Body of pancreas (tissue), 4 donors: ENCODE results near the gene SIRPA. TPM values are rescaled to one million over a fixed set of nuclear protein-coding genes. Genes with fewer than 3 reads are reported as not detected.

Experiments used
- ATAC-seq: fragments of 150-250 bp; one replicate; pipeline ENCODE4 v1.9.1; 2016
- DNase-seq, 4 donors: peaks; one replicate each; pipeline ENCODE4 v3.0.0-alpha.2; 2019
- H3K27ac ChIP-seq, 4 donors: fragments of 200-600 bp; sonication (generic); 1 replicate in 3 of 4; 2 replicates in 1 of 4; pipeline versions ENCODE4 v1.5.1 to v1.6.1; 2016 to 2019; ENCODE audit warnings: mild to moderate bottlenecking in 1 of 4, mixed read lengths in 1 of 4, moderate library complexity in 1 of 4
- H3K27me3 ChIP-seq, 2 donors: fragments of 200-600 bp; sonication (generic); one replicate each; pipeline ENCODE4 v1.6.0; 2016; ENCODE audit warnings: mild to moderate bottlenecking in 1 of 2
- H3K36me3 ChIP-seq, 2 donors: fragments of 200-600 bp; sonication (generic); replicated peaks in 1 of 2; 2 replicates each; pipeline ENCODE4 v1.5.1; 2016; ENCODE audit warnings: low read depth in 2 of 2; ENCODE audit not compliant: insufficient read depth in 1 of 2
- H3K4me1 ChIP-seq: fragments of 200-600 bp; sonication (generic); one replicate; pipeline ENCODE4 v1.6.0; 2016
- H3K4me3 ChIP-seq, 2 donors: fragments of 200-600 bp; sonication (generic); 1 replicate in 1 of 2; 2 replicates in 1 of 2; pipeline ENCODE4 v1.5.1; 2016 to 2019
- H3K9me3 ChIP-seq, 3 donors: fragments of 200-600 bp; sonication (generic); 1 replicate in 2 of 3; 2 replicates in 1 of 3; pipeline ENCODE4 v1.5.1; 2016
- POLR2A ChIP-seq, 3 donors: fragments of 450-650 bp; IDR thresholded peaks; one replicate each; pipeline ENCODE4 v1.6.1; 2016; ENCODE audit warnings: antibody characterized with exemption in 3 of 3, mild to moderate bottlenecking in 2 of 3
- WGBS, 2 donors: methylation state at CpG; one replicate each; pipeline ENCODE4 v1.1.5; 2017; 5-methylcytosine and 5-hydroxymethylcytosine counted together
- intact Hi-C: fragments of 100-400 bp; cut with DNase I; formaldehyde crosslinking; loops from one replicate; pipeline ENCODE4 v1.15.1; 2023
- total RNA-seq, 2 donors: library from RNA; depleted of rRNA; stranded (reverse); fragments of >200 nt; gene quantifications; one replicate each; pipeline ENCODE4 v1.1.0, GENCODE V29; 2016
- TF ChIP-seq, protein P1 (sequence below), 7 experiments: fragments of 450-650 bp in 4 of 7; fragments of 200-600 bp in 3 of 7; sonication (generic) in 3 of 7; IDR thresholded peaks; one replicate each; pipeline ENCODE4 v1.5.1; 2016 to 2019; ENCODE audit warnings: antibody characterized with exemption in 7 of 7

The SIRPA gene
- total RNA-seq, 2 donors from 2014 or later: 15.0 to 20.1 TPM

DNA sequence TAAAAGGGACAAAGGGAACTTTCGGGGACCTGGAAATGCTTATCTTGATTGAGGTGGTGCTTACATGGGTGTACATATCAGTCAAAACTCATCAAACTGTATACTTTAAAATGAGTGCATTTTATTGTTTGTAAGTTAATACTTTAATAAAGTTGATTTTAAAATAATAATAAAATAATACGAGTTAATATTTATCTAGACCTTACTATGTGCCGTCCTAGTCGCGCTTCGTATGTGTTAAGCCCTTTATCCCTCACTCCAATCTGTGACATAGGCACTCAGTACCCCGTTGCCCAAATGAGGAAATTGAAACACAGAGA, 51.2 kb downstream of the SIRPA start:
- Histone ChIP-seq H3K27me3 (no peaks in the 10 kb centered on the region), H3K9me3 (no peaks in the 10 kb centered on the region), H3K4me1 (peaks cover 14% of the 10 kb centered on the region), H3K27ac (peak overlapping the region in 1 of 4 donors; percentile 69), H3K36me3 (no peaks in the 10 kb centered on the region), H3K4me3 (no peak overlapping the region)
- 50 to 62% methylated on average over 7 of the region's 7 CpGs for WGBS, 2 donors
- TF ChIP-seq POLR2A (IDR thresholded peaks at IDR 0.05): no peak
- TF ChIP-seq, protein P1, sequence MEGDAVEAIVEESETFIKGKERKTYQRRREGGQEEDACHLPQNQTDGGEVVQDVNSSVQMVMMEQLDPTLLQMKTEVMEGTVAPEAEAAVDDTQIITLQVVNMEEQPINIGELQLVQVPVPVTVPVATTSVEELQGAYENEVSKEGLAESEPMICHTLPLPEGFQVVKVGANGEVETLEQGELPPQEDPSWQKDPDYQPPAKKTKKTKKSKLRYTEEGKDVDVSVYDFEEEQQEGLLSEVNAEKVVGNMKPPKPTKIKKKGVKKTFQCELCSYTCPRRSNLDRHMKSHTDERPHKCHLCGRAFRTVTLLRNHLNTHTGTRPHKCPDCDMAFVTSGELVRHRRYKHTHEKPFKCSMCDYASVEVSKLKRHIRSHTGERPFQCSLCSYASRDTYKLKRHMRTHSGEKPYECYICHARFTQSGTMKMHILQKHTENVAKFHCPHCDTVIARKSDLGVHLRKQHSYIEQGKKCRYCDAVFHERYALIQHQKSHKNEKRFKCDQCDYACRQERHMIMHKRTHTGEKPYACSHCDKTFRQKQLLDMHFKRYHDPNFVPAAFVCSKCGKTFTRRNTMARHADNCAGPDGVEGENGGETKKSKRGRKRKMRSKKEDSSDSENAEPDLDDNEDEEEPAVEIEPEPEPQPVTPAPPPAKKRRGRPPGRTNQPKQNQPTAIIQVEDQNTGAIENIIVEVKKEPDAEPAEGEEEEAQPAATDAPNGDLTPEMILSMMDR (IDR thresholded peaks at IDR 0.05): no peak
- ATAC-seq (no peak), DNase-seq (no peak)
- intact Hi-C loops: no loop called here

DNA sequence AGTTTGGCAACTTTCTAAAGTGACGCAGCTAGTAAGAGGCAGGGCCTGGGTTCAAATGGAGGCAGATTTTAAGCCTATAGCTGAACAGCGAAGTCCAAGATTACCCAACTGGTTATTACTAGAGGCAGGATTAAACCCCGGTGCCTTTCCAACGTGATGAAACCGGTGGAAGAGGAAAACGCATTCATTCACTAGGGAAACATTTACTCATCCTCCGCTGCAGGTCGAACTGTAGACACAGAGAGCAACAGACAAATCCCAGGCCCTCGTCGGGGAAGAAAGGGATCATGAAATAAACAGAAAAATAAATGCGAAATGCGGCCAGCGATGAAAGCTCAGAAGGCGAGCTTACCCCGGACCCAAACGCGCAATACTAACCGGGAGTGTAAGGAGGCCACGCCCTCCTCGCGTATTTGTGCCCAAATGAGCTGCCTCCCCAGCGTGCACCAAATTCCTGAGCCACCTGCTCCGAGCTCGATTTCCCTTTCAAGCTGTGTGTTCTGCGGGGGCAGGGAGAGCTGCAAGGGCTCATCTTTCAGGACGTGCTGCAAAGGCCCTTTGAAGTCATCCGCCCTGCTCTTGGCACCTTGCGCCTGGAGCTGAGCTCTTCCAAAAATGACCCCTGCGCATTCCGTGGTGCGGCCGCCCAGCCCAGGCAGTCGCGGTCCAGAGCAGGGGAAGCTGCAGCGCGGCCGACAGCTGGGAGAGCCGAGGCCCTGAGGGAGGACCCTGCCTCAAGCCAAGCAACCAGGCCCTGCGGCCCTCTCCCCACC, 51.7 kb downstream of the SIRPA start:
- DNase-seq (peak; percentile 41 to 59 (median 48)), ATAC-seq (peak; percentile 51)
- WGBS, 2 donors: 16 to 21% methylated on average over 28 to 38 of the region's 39 CpGs
- no peak overlapping the region for H3K4me3 ChIP-seq
- peaks cover 14% of the 10 kb centered on the region for H3K4me1 ChIP-seq
- H3K27ac ChIP-seq: peak overlapping the region in 1 of 4 donors; percentile 69
- H3K9me3 ChIP-seq: no peaks in the 10 kb centered on the region
- peak in 2 of 3 donors; percentile 28 to 32 for TF ChIP-seq POLR2A (IDR thresholded peaks at IDR 0.05)
- TF ChIP-seq, protein P1 (IDR thresholded peaks at IDR 0.05): no peak
- H3K36me3 ChIP-seq: no peaks in the 10 kb centered on the region
- intact Hi-C loops: no loop called here
- no peaks in the 10 kb centered on the region for H3K27me3 ChIP-seq

GRCh38 chr20:1947535-1947846, 52.3 kb downstream of the SIRPA start:
- WGBS, 2 donors: 44 to 56% methylated on average over 11 to 14 of the region's 14 CpGs
- H3K4me3 ChIP-seq: no peak overlapping the region
- no peaks in the 10 kb centered on the region for H3K36me3 ChIP-seq
- ATAC-seq (no peak), DNase-seq (no peak)
- peaks cover 14% of the 10 kb centered on the region for H3K4me1 ChIP-seq
- no peak overlapping the region for H3K27ac ChIP-seq
- no peak for TF ChIP-seq POLR2A (IDR thresholded peaks at IDR 0.05)
- TF ChIP-seq, protein P1 (IDR thresholded peaks at IDR 0.05): no peak
- intact Hi-C loops: no loop called here
- no peaks in the 10 kb centered on the region for H3K9me3 ChIP-seq
- H3K27me3 ChIP-seq: no peaks in the 10 kb centered on the region

GRCh38 chr20:1949347-1950100, 54.3 kb downstream of the SIRPA start:
- 72 to 73% methylated on average over 2 of the region's 2 CpGs for WGBS, 2 donors
- ATAC-seq (no peak), DNase-seq (no peak)
- Histone ChIP-seq H3K36me3 (no peaks in the 10 kb centered on the region), H3K27ac (no peak overlapping the region), H3K27me3 (no peaks in the 10 kb centered on the region), H3K4me1 (peaks cover 14% of the 10 kb centered on the region), H3K9me3 (no peaks in the 10 kb centered on the region), H3K4me3 (no peak overlapping the region)
- no peak for TF ChIP-seq POLR2A (IDR thresholded peaks at IDR 0.05)
- TF ChIP-seq, protein P1 (IDR thresholded peaks at IDR 0.05): no peak
- intact Hi-C loops: no loop called here
